Skeletal muscle tissue (tissue), 4 donors: Measurements from ENCODE around the gene CFAP119. TPM values are rescaled to one million over a fixed set of nuclear protein-coding genes. Genes with fewer than 3 reads are reported as not detected.

Experiments
- H3K27ac ChIP-seq: one replicate; pipeline ENCODE4 v1.7.0; 2013; ENCODE audit warnings: mild to moderate bottlenecking, low read depth, low read length, inconsistent platforms
- H3K27me3 ChIP-seq, 3 donors: one replicate each; pipeline ENCODE4 v1.7.0; 2013; ENCODE audit warnings: low read length in 3 of 3; ENCODE audit not compliant: control insufficient read depth in 3 of 3, insufficient read depth in 3 of 3
- H3K36me3 ChIP-seq, 3 donors: one replicate each; pipeline ENCODE4 v1.7.0; 2013; ENCODE audit warnings: low read length in 3 of 3; ENCODE audit not compliant: control insufficient read depth in 3 of 3, insufficient read depth in 3 of 3
- H3K4me1 ChIP-seq, 3 donors: one replicate each; pipeline ENCODE4 v1.7.0; 2013; ENCODE audit warnings: low read length in 3 of 3, mild to moderate bottlenecking in 3 of 3; ENCODE audit not compliant: control insufficient read depth in 3 of 3, insufficient read depth in 3 of 3
- H3K4me3 ChIP-seq, 3 donors: one replicate each; pipeline ENCODE4 v1.7.0; 2013; ENCODE audit warnings: low read length in 3 of 3
- H3K9ac ChIP-seq, 3 donors: one replicate each; pipeline ENCODE4 v1.7.0; 2013; ENCODE audit warnings: low read length in 3 of 3, mild to moderate bottlenecking in 3 of 3, moderate library complexity in 2 of 3, low read depth in 1 of 3
- H3K9me3 ChIP-seq, 3 donors: one replicate each; pipeline ENCODE4 v1.7.0; 2013; ENCODE audit warnings: low read length in 3 of 3; ENCODE audit not compliant: control insufficient read depth in 3 of 3
- total RNA-seq: library from RNA; depleted of rRNA; stranded (reverse); fragments of >200 nt; gene quantifications from one replicate; pipeline ENCODE4 v1.2.3, GENCODE V29; 2014
- donor health status: Osteomylitis.

CFAP119 gene
- total RNA-seq, 1 donor from 2014 or later, result 1.6 TPM

DNA sequence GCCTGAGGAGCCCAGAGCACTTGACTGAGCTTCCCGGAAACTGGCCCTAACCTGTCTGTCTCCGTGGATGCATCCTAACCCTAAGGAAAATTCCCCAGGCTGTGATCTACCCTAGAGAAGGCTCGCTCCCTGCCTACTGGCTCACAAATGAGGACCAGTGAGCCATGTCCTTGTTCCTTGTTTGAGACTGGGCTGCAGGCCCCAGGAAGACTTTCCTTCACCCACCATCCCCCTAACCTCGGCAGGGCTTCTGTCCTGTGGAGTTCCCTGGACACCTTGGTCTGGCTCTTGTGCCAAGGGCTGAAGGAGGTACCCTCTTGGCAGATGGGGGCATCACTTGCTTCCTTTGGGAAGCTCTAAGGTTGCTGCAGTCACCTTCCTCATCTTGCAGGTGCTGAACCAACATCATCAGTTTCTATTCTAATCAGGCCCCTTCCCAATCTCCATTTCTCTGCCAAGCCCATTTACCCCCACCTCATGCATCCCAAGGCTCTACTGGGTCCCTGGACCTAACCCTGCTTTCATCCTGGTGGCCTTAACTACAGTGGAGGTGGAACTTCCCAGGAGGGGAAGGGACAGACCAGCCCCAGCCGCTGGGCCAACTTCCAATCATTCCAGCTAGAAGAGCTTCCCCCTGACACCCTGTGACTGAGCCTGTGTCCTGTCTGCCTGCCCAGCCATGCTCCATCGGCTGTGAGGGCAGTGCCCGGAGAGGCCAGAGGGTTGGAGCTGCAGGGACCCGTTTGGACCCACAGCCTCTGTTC is 12.7 kb upstream of the CFAP119 start:
- peak overlapping the region; percentile 84 for H3K27ac ChIP-seq

GRCh38 chr16:30773826-30774225 is 12.0 kb upstream of the CFAP119 start:
- H3K4me3 ChIP-seq, result no peak overlapping the region
- peaks cover 47 to 50% (median 50%) of the 10 kb centered on the region in 3 donors for H3K36me3 ChIP-seq
- H3K4me1 ChIP-seq, result peaks cover 37 to 45% (median 37%) of the 10 kb centered on the region in 3 donors
- no peaks in the 10 kb centered on the region for H3K9me3 ChIP-seq
- H3K27me3 ChIP-seq, result no peaks in the 10 kb centered on the region
- no peak overlapping the region for H3K27ac ChIP-seq
- H3K9ac ChIP-seq, result no peak overlapping the region

More for the DNA sequence above, 12.7 kb upstream of the CFAP119 start:
- H3K9me3 ChIP-seq, result no peaks in the 10 kb centered on the region
- peaks cover 43% of the 10 kb centered on the region in 3 donors for H3K36me3 ChIP-seq
- H3K4me3 ChIP-seq, result peak overlapping the region; percentile 79 to 95 (median 89)
- H3K4me1 ChIP-seq, result peaks cover 41 to 52% (median 41%) of the 10 kb centered on the region in 3 donors
- H3K27me3 ChIP-seq, result no peaks in the 10 kb centered on the region
- H3K9ac ChIP-seq, result peak overlapping the region; percentile 74 to 94 (median 85)

GRCh38 chr16:30771726-30772125 is 9.9 kb upstream of the CFAP119 start:
- H3K4me1 ChIP-seq, result peaks cover 16 to 24% (median 16%) of the 10 kb centered on the region in 3 donors
- H3K36me3 ChIP-seq, result peaks cover 65 to 70% (median 69%) of the 10 kb centered on the region in 3 donors
- H3K27ac ChIP-seq, result no peak overlapping the region
- H3K4me3 ChIP-seq, result no peak overlapping the region
- H3K9ac ChIP-seq, result no peak overlapping the region
- H3K27me3 ChIP-seq, result no peaks in the 10 kb centered on the region
- H3K9me3 ChIP-seq, result no peaks in the 10 kb centered on the region

GRCh38 chr16:30769379-30770089 is 7.7 kb upstream of the CFAP119 start:
- Histone ChIP-seq H3K27me3 (no peaks in the 10 kb centered on the region), H3K9me3 (no peaks in the 10 kb centered on the region), H3K36me3 (peaks cover 86 to 92% (median 89%) of the 10 kb centered on the region in 3 donors), H3K4me1 (peaks cover 3% of the 10 kb centered on the region in 3 donors), H3K4me3 (no peak overlapping the region), H3K9ac (no peak overlapping the region), H3K27ac (no peak overlapping the region)

DNA sequence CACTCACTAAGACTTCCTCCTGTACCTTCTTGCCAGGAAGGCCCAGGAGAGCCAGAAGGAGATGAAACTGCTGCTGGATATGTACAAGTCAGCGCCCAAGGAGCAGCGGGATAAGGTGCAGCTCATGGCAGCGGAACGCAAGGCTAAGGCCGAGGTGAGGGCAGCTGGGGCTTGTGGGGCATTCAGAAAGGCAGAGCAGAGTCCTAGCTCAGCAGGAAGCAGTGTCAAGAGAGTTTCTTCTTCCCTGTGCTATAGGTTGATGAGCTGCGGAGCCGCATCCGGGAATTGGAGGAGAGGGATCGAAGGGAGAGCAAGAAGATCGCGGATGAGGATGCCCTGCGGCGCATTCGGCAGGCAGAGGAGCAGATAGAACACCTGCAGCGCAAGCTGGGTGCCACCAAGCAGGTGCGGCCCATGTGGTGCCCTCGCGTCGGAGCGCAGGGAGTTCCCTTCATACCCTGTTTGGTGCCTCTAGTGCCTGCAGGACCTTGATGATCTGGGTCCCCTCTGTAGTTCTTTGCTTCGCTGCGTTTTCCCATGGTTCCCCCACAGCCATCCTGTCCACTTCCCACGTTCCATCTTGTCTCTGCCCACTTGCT is 6.8 kb upstream of the CFAP119 start:
- Histone ChIP-seq H3K27me3 (no peaks in the 10 kb centered on the region), H3K9ac (no peak overlapping the region), H3K9me3 (no peaks in the 10 kb centered on the region), H3K4me1 (peaks cover 4 to 8% (median 4%) of the 10 kb centered on the region in 3 donors), H3K36me3 (peaks cover 88 to 98% (median 90%) of the 10 kb centered on the region in 3 donors), H3K4me3 (no peak overlapping the region), H3K27ac (no peak overlapping the region)

DNA sequence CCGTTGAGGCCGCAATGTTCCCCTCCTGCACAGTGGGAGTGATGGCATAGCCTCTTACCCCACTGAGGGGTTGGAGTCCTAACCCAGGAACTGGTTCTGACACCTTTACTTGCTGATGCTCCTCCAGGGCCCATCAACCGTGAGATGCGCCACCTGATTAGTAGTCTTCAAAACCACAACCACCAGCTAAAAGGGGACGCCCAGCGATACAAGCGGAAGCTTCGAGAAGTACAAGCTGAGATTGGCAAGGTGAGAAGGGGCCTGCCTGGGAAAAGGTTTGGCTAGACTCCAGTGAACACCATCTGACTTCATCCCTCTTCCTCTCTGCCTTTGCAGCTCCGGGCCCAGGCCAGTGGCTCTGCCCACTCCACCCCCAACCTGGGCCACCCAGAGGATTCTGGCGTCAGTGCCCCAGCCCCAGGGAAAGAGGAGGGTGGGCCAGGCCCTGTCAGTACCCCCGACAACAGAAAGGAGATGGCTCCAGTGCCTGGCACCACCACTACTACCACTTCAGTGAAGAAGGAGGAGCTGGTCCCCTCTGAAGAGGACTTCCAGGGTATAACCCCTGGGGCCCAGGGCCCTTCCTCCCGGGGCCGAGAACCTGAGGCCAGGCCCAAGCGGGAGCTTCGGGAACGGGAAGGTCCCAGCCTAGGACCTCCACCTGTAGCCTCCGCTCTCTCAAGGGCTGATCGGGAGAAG is 6.1 kb upstream of the CFAP119 start:
- H3K27ac ChIP-seq, result no peak overlapping the region
- H3K9ac ChIP-seq, result no peak overlapping the region
- H3K36me3 ChIP-seq, result peaks cover 88 to 98% (median 88%) of the 10 kb centered on the region in 3 donors
- peaks cover 12 to 15% (median 12%) of the 10 kb centered on the region in 3 donors for H3K4me1 ChIP-seq
- no peaks in the 10 kb centered on the region for H3K9me3 ChIP-seq
- no peaks in the 10 kb centered on the region for H3K27me3 ChIP-seq
- no peak overlapping the region for H3K4me3 ChIP-seq

GRCh38 chr16:30766933-30767284 is 5.0 kb upstream of the CFAP119 start:
- Histone ChIP-seq H3K27ac (no peak overlapping the region), H3K9me3 (no peaks in the 10 kb centered on the region), H3K36me3 (peaks cover 78 to 88% (median 78%) of the 10 kb centered on the region in 3 donors), H3K4me1 (peaks cover 16 to 21% (median 20%) of the 10 kb centered on the region in 3 donors), H3K4me3 (no peak overlapping the region), H3K9ac (no peak overlapping the region), H3K27me3 (no peaks in the 10 kb centered on the region)

- Histone ChIP-seq H3K27me3 (no peaks in the 10 kb centered on the region), H3K4me1 (peaks cover 21 to 27% (median 25%) of the 10 kb centered on the region in 3 donors), H3K36me3 (peaks cover 72 to 82% (median 73%) of the 10 kb centered on the region in 3 donors), H3K4me3 (no peak overlapping the region), H3K27ac (no peak overlapping the region), H3K9ac (no peak overlapping the region), H3K9me3 (no peaks in the 10 kb centered on the region)
These were observed 4.5 kb upstream of the CFAP119 start for GRCh38 chr16:30766206-30766932.

DNA sequence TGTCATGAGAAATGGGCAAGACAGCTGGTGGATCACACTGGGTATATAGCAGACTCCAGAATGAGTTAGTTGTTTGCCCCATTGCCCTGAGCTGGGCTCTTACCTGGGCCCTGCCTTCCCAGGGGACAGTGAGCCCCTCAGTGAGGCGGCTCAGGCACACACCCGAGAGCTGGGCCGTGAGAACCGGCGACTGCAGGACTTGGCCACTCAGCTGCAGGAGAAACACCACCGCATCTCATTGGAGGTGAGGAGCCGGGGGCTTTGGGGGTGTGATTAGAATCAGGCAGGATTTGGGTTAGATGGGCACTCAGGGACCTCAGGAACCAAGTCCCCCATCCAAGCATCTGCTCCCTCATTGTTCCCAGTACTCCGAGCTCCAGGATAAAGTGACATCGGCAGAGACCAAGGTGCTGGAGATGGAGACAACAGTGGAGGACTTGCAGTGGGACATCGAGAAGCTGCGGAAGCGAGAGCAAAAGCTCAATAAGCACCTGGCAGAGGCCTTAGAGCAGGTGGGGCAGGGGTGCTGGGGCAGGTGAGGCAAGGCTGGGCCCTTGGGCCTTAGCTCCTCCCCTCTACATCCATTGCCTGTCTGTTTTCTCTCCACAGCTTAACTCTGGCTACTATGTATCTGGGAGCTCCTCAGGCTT is 3.1 kb upstream of the CFAP119 start:
- peaks cover 29 to 36% (median 33%) of the 10 kb centered on the region in 3 donors for H3K4me1 ChIP-seq
- H3K27me3 ChIP-seq, result no peaks in the 10 kb centered on the region
- H3K4me3 ChIP-seq, result no peak overlapping the region
- H3K9me3 ChIP-seq, result no peaks in the 10 kb centered on the region
- H3K36me3 ChIP-seq, result peaks cover 63 to 69% (median 63%) of the 10 kb centered on the region in 3 donors
- H3K27ac ChIP-seq, result no peak overlapping the region
- H3K9ac ChIP-seq, result peak overlapping the region in 1 of 3 donors; percentile 16
